CD14-positive monocyte (primary cell): Measurements from ENCODE around the gene FARP1. TPM values are rescaled to one million over a fixed set of nuclear protein-coding genes. Genes with fewer than 3 reads are reported as not detected.

Experiments
- DNase-seq, 3 donors: peaks; one replicate each; pipeline ENCODE4 v3.0.0-alpha.2; 2011 to 2022
- H2AFZ ChIP-seq: 2 replicates; pipeline ENCODE4 v1.6.0; 2012; ENCODE audit warnings: mild to moderate bottlenecking, low read depth, low read length, inconsistent platforms; ENCODE audit not compliant: insufficient read depth, poor library complexity, severe bottlenecking
- H3K27ac ChIP-seq, 2 donors: 1 replicate in 1 of 2; 2 replicates in 1 of 2; pipeline ENCODE4 v1.5.1; 2012 to 2013; ENCODE audit warnings: low read length in 2 of 2, control low read depth in 1 of 2, inconsistent platforms in 1 of 2, low read depth in 1 of 2, mild to moderate bottlenecking in 1 of 2
- H3K27me3 ChIP-seq, 2 donors: one replicate each; pipeline versions ENCODE4 v1.6.0 to v1.6.1; 2011 to 2013; ENCODE audit warnings: low read length in 2 of 2; ENCODE audit not compliant: control insufficient read depth in 2 of 2, insufficient read depth in 2 of 2
- H3K36me3 ChIP-seq, 2 donors: replicated peaks in 1 of 2; 1 replicate in 1 of 2; 2 replicates in 1 of 2; pipeline versions ENCODE4 v1.5.1 to v1.6.1; 2012 to 2013; ENCODE audit warnings: low read length in 2 of 2, control low read depth in 1 of 2, inconsistent platforms in 1 of 2, mild to moderate bottlenecking in 1 of 2; ENCODE audit not compliant: insufficient read depth in 2 of 2, control insufficient read depth in 1 of 2
- H3K4me1 ChIP-seq, 2 donors: 1 replicate in 1 of 2; 2 replicates in 1 of 2; pipeline versions ENCODE4 v1.5.1 to v1.6.1; 2012 to 2013; ENCODE audit warnings: low read length in 2 of 2, control low read depth in 1 of 2, inconsistent platforms in 1 of 2, mild to moderate bottlenecking in 1 of 2, moderate library complexity in 1 of 2; ENCODE audit not compliant: insufficient read depth in 2 of 2, control insufficient read depth in 1 of 2
- H3K4me2 ChIP-seq: replicated peaks from 2 replicates; pipeline ENCODE3; 2012; ENCODE audit warnings: low read length, moderate library complexity, mild to moderate bottlenecking; ENCODE audit not compliant: poor library complexity, severe bottlenecking; ENCODE audit errors: extremely low read depth
- H3K4me3 ChIP-seq, 3 experiments: fragments of 200-600 bp in 1 of 3; sonication (generic) in 1 of 3; replicated peaks in 1 of 3; 1 replicate in 2 of 3; 2 replicates in 1 of 3; pipeline ENCODE4 v1.5.1; 2011 to 2013; ENCODE audit warnings: low read length in 3 of 3, mild to moderate bottlenecking in 3 of 3, control low read depth in 2 of 3, low read depth in 2 of 3, inconsistent platforms in 1 of 3, moderate library complexity in 1 of 3
- H3K79me2 ChIP-seq: 2 replicates; pipeline ENCODE4 v1.6.0; 2012; ENCODE audit warnings: mild to moderate bottlenecking, control low read depth, inconsistent platforms, low read length, moderate library complexity; ENCODE audit not compliant: insufficient read depth
- H3K9ac ChIP-seq: 2 replicates; pipeline ENCODE4 v1.6.0; 2017; ENCODE audit warnings: low read length, mild to moderate bottlenecking; ENCODE audit not compliant: insufficient read depth, poor library complexity, severe bottlenecking
- H3K9me3 ChIP-seq, 2 donors: replicated peaks in 1 of 2; 1 replicate in 1 of 2; 2 replicates in 1 of 2; pipeline versions ENCODE4 v1.5.1 to v1.6.1; 2012 to 2013; ENCODE audit warnings: low read length in 2 of 2, control low read depth in 1 of 2; ENCODE audit not compliant: control insufficient read depth in 1 of 2, insufficient read depth in 1 of 2
- H4K20me1 ChIP-seq: 2 replicates; pipeline ENCODE4 v1.6.0; 2012; ENCODE audit warnings: mild to moderate bottlenecking, low read length, control low read depth, moderate library complexity; ENCODE audit not compliant: insufficient read depth
- H3K27ac Mint-ChIP-seq, 7 donors: one replicate each; pipeline ENCODE4 v1.8.0; 2020; ENCODE audit warnings: mild to moderate bottlenecking in 7 of 7, mixed read lengths in 7 of 7, moderate library complexity in 6 of 7, inconsistent platforms in 2 of 7
- H3K27me3 Mint-ChIP-seq, 3 donors: one replicate each; pipeline ENCODE4 v1.8.0; 2021 to 2022; ENCODE audit warnings: low read depth in 3 of 3, mild to moderate bottlenecking in 3 of 3, mixed read lengths in 3 of 3, moderate library complexity in 3 of 3, inconsistent platforms in 1 of 3
- H3K36me3 Mint-ChIP-seq, 2 donors: one replicate each; pipeline ENCODE4 v1.8.0; 2020; ENCODE audit warnings: mixed read lengths in 2 of 2, inconsistent platforms in 1 of 2, mild to moderate bottlenecking in 1 of 2
- H3K4me1 Mint-ChIP-seq: one replicate; pipeline ENCODE4 v1.8.0; 2020; ENCODE audit warnings: mild to moderate bottlenecking, mixed read lengths
- H3K4me3 Mint-ChIP-seq, 2 donors: one replicate each; pipeline ENCODE4 v1.8.0; 2020; ENCODE audit warnings: mild to moderate bottlenecking in 2 of 2, mixed read lengths in 2 of 2, moderate library complexity in 1 of 2
- H3K9me3 Mint-ChIP-seq, 7 donors: one replicate each; pipeline ENCODE4 v1.8.0; 2020 to 2022; ENCODE audit warnings: mixed read lengths in 7 of 7, mild to moderate bottlenecking in 6 of 7, moderate library complexity in 6 of 7, inconsistent platforms in 2 of 7
- CTCF ChIP-seq: fragments of 200-600 bp; IDR thresholded peaks from one replicate; pipeline ENCODE4 v1.8.0; 2022; ENCODE audit warnings: antibody characterized with exemption, mild to moderate bottlenecking
- WGBS: methylation state at CpG from one replicate; pipeline ENCODE4 v1.1.5; 2013; ENCODE audit warnings: missing lambda C conversion rate; ENCODE audit not compliant: insufficient coverage; 5-methylcytosine and 5-hydroxymethylcytosine counted together
- intact Hi-C, 2 donors: fragments of 100-400 bp; cut with micrococcal nuclease; formaldehyde crosslinking; loops; one replicate each; pipeline versions ENCODE4 v1.15.0 to v1.15.1; 2023
- polyA plus RNA-seq, 3 donors: library from polyadenylated mRNA; depleted of rRNA in 1 of 3; unstranded in 2 of 3; stranded (reverse) in 1 of 3; fragments of 300-500 nt in 2 of 3; fragments of >200 nt in 1 of 3; fragmentation: Illumina TruSeq in 2 of 3; gene quantifications; 1 replicate in 2 of 3; 2 replicates in 1 of 3; pipeline ENCODE4 v1.2.3, GENCODE V29; 2012 to 2021

Gene FARP1
- polyA plus RNA-seq, 3 donors: 0.01 to 0.16 (median 0.12) TPM

GRCh38 chr13:98494769-98495168, 351.9 kb downstream of the FARP1 start:
- Histone ChIP-seq H3K4me1 (peaks cover 13 to 25% of the 10 kb centered on the region in 2 donors), H3K4me3 (no peak overlapping the region), H3K36me3 (peaks cover 8 to 31% of the 10 kb centered on the region in 2 donors), H3K9ac (no peak overlapping the region), H2AFZ (no peak overlapping the region), H3K27me3 (no peaks in the 10 kb centered on the region), H3K79me2 (peaks cover 86% of the 10 kb centered on the region), H3K27ac (no peak overlapping the region), H3K4me2 (no peak overlapping the region), H4K20me1 (peaks cover 92% of the 10 kb centered on the region), H3K9me3 (no peaks in the 10 kb centered on the region)
- Mint-ChIP-seq H3K4me3 (no peak overlapping the region), H3K9me3 (no peaks in the 10 kb centered on the region), H3K4me1 (peaks cover 40% of the 10 kb centered on the region), H3K27me3 (no peaks in the 10 kb centered on the region), H3K27ac (peak overlapping the region in 2 of 7 donors; percentile 5 to 46), H3K36me3 (peaks cover 48 to 49% of the 10 kb centered on the region in 2 donors)
- 100% methylated on average over 13 of the region's 13 CpGs for WGBS
- intact Hi-C loops: no loop called here
- DNase-seq: no peak
- no peak for TF ChIP-seq CTCF

- peak in 1 of 3 donors; percentile 32 for DNase-seq
- Mint-ChIP-seq H3K36me3 (peaks cover 47 to 50% of the 10 kb centered on the region in 2 donors), H3K9me3 (no peaks in the 10 kb centered on the region), H3K4me3 (no peak overlapping the region), H3K4me1 (peaks cover 37% of the 10 kb centered on the region), H3K27ac (peak overlapping the region; percentile 35 to 80 (median 73)), H3K27me3 (no peaks in the 10 kb centered on the region)
- no peak overlapping the region for H3K4me3 ChIP-seq
- WGBS: 56% methylated on average over 10 of the region's 15 CpGs
- H3K36me3 ChIP-seq: peaks cover 9 to 41% of the 10 kb centered on the region in 2 donors
- no peaks in the 10 kb centered on the region for H3K27me3 ChIP-seq
- no peak for TF ChIP-seq CTCF
- no peak overlapping the region for H3K4me2 ChIP-seq
- H4K20me1 ChIP-seq: peaks cover 92% of the 10 kb centered on the region
- no peak overlapping the region for H2AFZ ChIP-seq
- H3K79me2 ChIP-seq: peaks cover 85% of the 10 kb centered on the region
- intact Hi-C loops: no loop called here
- peaks cover 13 to 25% of the 10 kb centered on the region in 2 donors for H3K4me1 ChIP-seq
- H3K27ac ChIP-seq: peak overlapping the region in 1 of 2 donors; percentile 63
- no peaks in the 10 kb centered on the region for H3K9me3 ChIP-seq
- H3K9ac ChIP-seq: no peak overlapping the region
Observed at GRCh38 chr13:98495627-98496478, 353.0 kb downstream of the FARP1 start.
